ENCODE data around the gene NFS1.

Gene NFS1

GRCh38 chr20:35635652-35636051, 63.5 kb downstream of the NFS1 start:
- H2AFZ ChIP-seq (ENCODE audit: low read length): no peak overlapping the region
- no peak overlapping the region for H3K27ac ChIP-seq (ENCODE audit: low read depth, low read length, poor library complexity, severe bottlenecking)
- peaks cover 25% of the 10 kb centered on the region for H3K79me2 ChIP-seq (ENCODE audit: insufficient read depth, low read length)
- no peaks in the 10 kb centered on the region for H4K20me1 ChIP-seq (ENCODE audit: insufficient read depth, low read length)
- H3K4me1 ChIP-seq (ENCODE audit: insufficient read depth, low read length, severe bottlenecking): no peaks in the 10 kb centered on the region
- TF ChIP-seq EZH2 (IDR thresholded peaks at IDR 0.05; ENCODE audit: borderline replicate concordance, low read length): no peak
- TF ChIP-seq CTCF (IDR thresholded peaks at IDR 0.05; ENCODE audit: low read length): no peak
- H3K9me3 ChIP-seq (ENCODE audit: low read length): no peaks in the 10 kb centered on the region
- H3K36me3 ChIP-seq (ENCODE audit: insufficient read depth, low read length): peaks cover 23% of the 10 kb centered on the region; the same call in 1 of the 2 replicates
- no peak overlapping the region for H3K4me2 ChIP-seq (ENCODE audit: low read length)
- H3K9ac ChIP-seq (ENCODE audit: low read length): no peak overlapping the region
- no peaks in the 10 kb centered on the region for H3K9me2 ChIP-seq (ENCODE audit: low read depth, low read length)
- H3K27me3 ChIP-seq (ENCODE audit: insufficient read depth, low read length): no peaks in the 10 kb centered on the region
- no peaks in the 10 kb centered on the region for H3F3A ChIP-seq (ENCODE audit: insufficient read depth, low read length)
- H3K4me3 ChIP-seq (ENCODE audit: low read depth, low read length, poor library complexity, severe bottlenecking): no peak overlapping the region

GRCh38 chr20:35632539-35633115, 66.5 kb downstream of the NFS1 start:
- H3K79me2 ChIP-seq (ENCODE audit: insufficient read depth, low read length): peaks cover 8% of the 10 kb centered on the region; the same call in 1 of the 2 replicates
- H3F3A ChIP-seq (ENCODE audit: insufficient read depth, low read length): no peaks in the 10 kb centered on the region
- H3K4me1 ChIP-seq (ENCODE audit: insufficient read depth, low read length, severe bottlenecking): no peaks in the 10 kb centered on the region
- H3K9me2 ChIP-seq (ENCODE audit: low read depth, low read length): no peaks in the 10 kb centered on the region
- H4K20me1 ChIP-seq (ENCODE audit: insufficient read depth, low read length): no peaks in the 10 kb centered on the region
- no peaks in the 10 kb centered on the region for H3K9me3 ChIP-seq (ENCODE audit: low read length)
- H3K4me3 ChIP-seq (ENCODE audit: low read depth, low read length, poor library complexity, severe bottlenecking): no peak overlapping the region
- H3K27ac ChIP-seq (ENCODE audit: low read depth, low read length, poor library complexity, severe bottlenecking): no peak overlapping the region
- H2AFZ ChIP-seq (ENCODE audit: low read length): no peak overlapping the region
- TF ChIP-seq CTCF (IDR thresholded peaks at IDR 0.05; ENCODE audit: low read length): no peak
- TF ChIP-seq EZH2 (IDR thresholded peaks at IDR 0.05; ENCODE audit: borderline replicate concordance, low read length): no peak
- peaks cover 49% of the 10 kb centered on the region for H3K36me3 ChIP-seq (ENCODE audit: insufficient read depth, low read length)
- H3K27me3 ChIP-seq (ENCODE audit: insufficient read depth, low read length): no peaks in the 10 kb centered on the region
- H3K9ac ChIP-seq (ENCODE audit: low read length): no peak overlapping the region
- no peak overlapping the region for H3K4me2 ChIP-seq (ENCODE audit: low read length)

GRCh38 chr20:35630636-35631035, 68.5 kb downstream of the NFS1 start:
- Histone ChIP-seq H3K27me3 (ENCODE audit: insufficient read depth, low read length) (no peaks in the 10 kb centered on the region), H3K4me2 (ENCODE audit: low read length) (no peak overlapping the region), H3K9me2 (ENCODE audit: low read depth, low read length) (no peaks in the 10 kb centered on the region), H3K4me3 (ENCODE audit: low read depth, low read length, poor library complexity, severe bottlenecking) (no peak overlapping the region), H3F3A (ENCODE audit: insufficient read depth, low read length) (no peaks in the 10 kb centered on the region), H3K9me3 (ENCODE audit: low read length) (no peaks in the 10 kb centered on the region), H2AFZ (ENCODE audit: low read length) (no peak overlapping the region), H3K27ac (ENCODE audit: low read depth, low read length, poor library complexity, severe bottlenecking) (no peak overlapping the region), H3K79me2 (ENCODE audit: insufficient read depth, low read length) (no peaks in the 10 kb centered on the region), H3K9ac (ENCODE audit: low read length) (no peak overlapping the region), H3K4me1 (ENCODE audit: insufficient read depth, low read length, severe bottlenecking) (no peaks in the 10 kb centered on the region), H4K20me1 (ENCODE audit: insufficient read depth, low read length) (no peaks in the 10 kb centered on the region), H3K36me3 (ENCODE audit: insufficient read depth, low read length) (peaks cover 69% of the 10 kb centered on the region)
- TF ChIP-seq EZH2 (IDR thresholded peaks at IDR 0.05; ENCODE audit: borderline replicate concordance, low read length) (no peak), CTCF (IDR thresholded peaks at IDR 0.05; ENCODE audit: low read length) (no peak)
